Spleen (tissue), 11 donors: ENCODE measurements around the gene PHACTR1. TPM values are rescaled to one million over a fixed set of nuclear protein-coding genes. Genes with fewer than 3 reads are reported as not detected.
A peak's percentile ranks its signal among the peaks of the same experiment; 100 is the strongest.

ENCODE experiments used
- DNase-seq: peaks from one replicate; pipeline ENCODE4 v3.0.0-alpha.2; 2020
- H3K27ac ChIP-seq, 8 donors: fragments of 200-600 bp; sonication (generic) in 7 of 8; 1 replicate in 4 of 8; 2 replicates in 4 of 8; pipeline versions ENCODE4 v1.5.0 to v1.8.0; 2016 to 2021; ENCODE audit warnings: inconsistent platforms in 4 of 8, mild to moderate bottlenecking in 4 of 8, moderate library complexity in 1 of 8
- H3K27me3 ChIP-seq, 7 donors: fragments of 200-600 bp; sonication (generic) in 6 of 7; replicated peaks in 1 of 7; 1 replicate in 4 of 7; 2 replicates in 3 of 7; pipeline versions ENCODE4 v1.5.0 to v1.8.0; 2016 to 2021; ENCODE audit warnings: inconsistent platforms in 3 of 7, mild to moderate bottlenecking in 1 of 7
- H3K36me3 ChIP-seq, 6 donors: fragments of 200-600 bp; sonication (generic) in 5 of 6; 1 replicate in 4 of 6; 2 replicates in 2 of 6; pipeline versions ENCODE4 v1.5.0 to v1.8.0; 2016 to 2021; ENCODE audit warnings: inconsistent platforms in 2 of 6
- H3K4me1 ChIP-seq, 6 donors: fragments of 200-600 bp; sonication (generic) in 5 of 6; 1 replicate in 3 of 6; 2 replicates in 3 of 6; pipeline versions ENCODE4 v1.5.0 to v1.8.0; 2016 to 2021; ENCODE audit warnings: inconsistent platforms in 3 of 6
- H3K4me3 ChIP-seq, 8 donors: fragments of 200-600 bp; sonication (generic) in 7 of 8; 1 replicate in 4 of 8; 2 replicates in 4 of 8; pipeline versions ENCODE4 v1.5.0 to v1.8.0; 2016 to 2021; ENCODE audit warnings: inconsistent platforms in 4 of 8, mild to moderate bottlenecking in 4 of 8, moderate library complexity in 2 of 8
- H3K9me3 ChIP-seq, 8 donors: fragments of 200-600 bp; sonication (generic) in 7 of 8; 1 replicate in 4 of 8; 2 replicates in 4 of 8; pipeline versions ENCODE4 v1.5.0 to v1.8.0; 2016 to 2021; ENCODE audit warnings: inconsistent platforms in 4 of 8
- POLR2A ChIP-seq, 3 donors: fragments of 450-650 bp; IDR thresholded peaks; one replicate each; pipeline ENCODE4 v1.5.1; 2017; ENCODE audit warnings: antibody characterized with exemption in 3 of 3, mild to moderate bottlenecking in 1 of 3
- POLR2AphosphoS5 ChIP-seq, 3 donors: sonication (generic); formaldehyde crosslinking; IDR thresholded peaks; one replicate each; pipeline ENCODE4 v1.5.1; 2017; ENCODE audit warnings: antibody characterized with exemption in 3 of 3
- WGBS, 5 donors: extraction: QIAGEN DNeasy Blood & Tissue Kit in 3 of 5; methylation state at CpG; one replicate each; pipeline versions ENCODE4 v1.1.5 to v1.1.7; 2013 to 2018; 5-methylcytosine and 5-hydroxymethylcytosine counted together
- intact Hi-C: fragments of 100-400 bp; cut with DNase I; formaldehyde crosslinking; loops from one replicate; pipeline ENCODE4 v1.15.0; 2023; ENCODE audit warnings: low total_unique reads
- polyA plus RNA-seq, 3 donors: library from polyadenylated mRNA; stranded (reverse); fragments of 200-250 nt; gene quantifications; one replicate each; pipeline ENCODE4 v1.2.1, GENCODE V29; 2013
- total RNA-seq, 7 donors: library from RNA; depleted of rRNA in 3 of 7; stranded (reverse); fragments of >200 nt in 3 of 7; fragmentation: NEBNext Ultra II Directional in 4 of 7; extraction: Animal tissue kit (Norgen Biotek cat#: 25700) in 4 of 7; gene quantifications; one replicate each; pipeline versions ENCODE4 v1.1.0 to v1.2.1, GENCODE V29; 2016 to 2021
- TF ChIP-seq, protein P1 (sequence below), 11 experiments: fragments of 200-600 bp in 7 of 11; fragments of 450-650 bp in 4 of 11; sonication (generic) in 4 of 11; IDR thresholded peaks in 8 of 11; conservative IDR thresholded peaks in 3 of 11; 1 replicate in 7 of 11; 2 replicates in 4 of 11; pipeline versions ENCODE4 v1.4.0 to v1.8.0; 2016 to 2021; ENCODE audit warnings: antibody characterized with exemption in 11 of 11, inconsistent platforms in 4 of 11, mild to moderate bottlenecking in 1 of 11
- donor health status: healthy with polysubstance abuse.
- donor health status: DM: no; HTN: no; CAD: no; lungs with moderate emphysema.
- donor health status: DM: no; HTN: no; CAD: no.
- donor health status: Bipolar disorder and iron deficiency.
- donor health status: healthy.
- donor health status: DM: no; HTN: no; CAD: no.
- donor health status: DM: yes; HTN: yes; CAD: no.

The PHACTR1 gene
- total and polyA plus RNA-seq, 10 donors = 8.5 to 45.3 (median 30.8) TPM

GRCh38 chr6:12955956-12956355, 239.4 kb downstream of the PHACTR1 start:
- Histone ChIP-seq H3K4me1 (peaks cover 0 to 34% (median 18%) of the 10 kb centered on the region in 6 donors), H3K27ac (no peak overlapping the region), H3K27me3 (peaks cover 0 to 15% (median 0%) of the 10 kb centered on the region in 7 donors), H3K4me3 (peak overlapping the region in 1 of 8 donors; percentile 75), H3K9me3 (no peaks in the 10 kb centered on the region), H3K36me3 (no peaks in the 10 kb centered on the region)
- intact Hi-C loops = no loop called here
- DNase-seq = no peak
- TF ChIP-seq, protein P1, sequence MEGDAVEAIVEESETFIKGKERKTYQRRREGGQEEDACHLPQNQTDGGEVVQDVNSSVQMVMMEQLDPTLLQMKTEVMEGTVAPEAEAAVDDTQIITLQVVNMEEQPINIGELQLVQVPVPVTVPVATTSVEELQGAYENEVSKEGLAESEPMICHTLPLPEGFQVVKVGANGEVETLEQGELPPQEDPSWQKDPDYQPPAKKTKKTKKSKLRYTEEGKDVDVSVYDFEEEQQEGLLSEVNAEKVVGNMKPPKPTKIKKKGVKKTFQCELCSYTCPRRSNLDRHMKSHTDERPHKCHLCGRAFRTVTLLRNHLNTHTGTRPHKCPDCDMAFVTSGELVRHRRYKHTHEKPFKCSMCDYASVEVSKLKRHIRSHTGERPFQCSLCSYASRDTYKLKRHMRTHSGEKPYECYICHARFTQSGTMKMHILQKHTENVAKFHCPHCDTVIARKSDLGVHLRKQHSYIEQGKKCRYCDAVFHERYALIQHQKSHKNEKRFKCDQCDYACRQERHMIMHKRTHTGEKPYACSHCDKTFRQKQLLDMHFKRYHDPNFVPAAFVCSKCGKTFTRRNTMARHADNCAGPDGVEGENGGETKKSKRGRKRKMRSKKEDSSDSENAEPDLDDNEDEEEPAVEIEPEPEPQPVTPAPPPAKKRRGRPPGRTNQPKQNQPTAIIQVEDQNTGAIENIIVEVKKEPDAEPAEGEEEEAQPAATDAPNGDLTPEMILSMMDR (IDR thresholded peaks at IDR 0.05 in 8 of 11, conservative IDR thresholded peaks at IDR 0.05 in 3 of 11) = no peak
- TF ChIP-seq POLR2A (IDR thresholded peaks at IDR 0.05) (no peak), POLR2AphosphoS5 (IDR thresholded peaks at IDR 0.05) (no peak)
- WGBS, 5 donors = 89 to 97% (median 91%) methylated on average over 5 of the region's 5 CpGs

- peak overlapping the region; percentile 41 to 75 (median 62) for H3K4me3 ChIP-seq
- intact Hi-C loops = no loop called here
- no peak for DNase-seq
- peaks cover 0 to 15% (median 0%) of the 10 kb centered on the region in 7 donors for H3K27me3 ChIP-seq
- H3K27ac ChIP-seq = peak overlapping the region; percentile 14 to 85 (median 76)
- WGBS, 5 donors = 1 to 2% (median 1%) methylated on average over 5 to 6 of the region's 6 CpGs
- no peak for TF ChIP-seq POLR2A (IDR thresholded peaks at IDR 0.05)
- TF ChIP-seq, protein P1 (IDR thresholded peaks at IDR 0.05 in 8 of 11, conservative IDR thresholded peaks at IDR 0.05 in 3 of 11) = no peak
- TF ChIP-seq POLR2AphosphoS5 (IDR thresholded peaks at IDR 0.05) = no peak
- H3K9me3 ChIP-seq = no peaks in the 10 kb centered on the region
- H3K36me3 ChIP-seq = no peaks in the 10 kb centered on the region
- H3K4me1 ChIP-seq = peaks cover 0 to 36% (median 18%) of the 10 kb centered on the region in 6 donors
Observed at GRCh38 chr6:12956991-12957320, 240.4 kb downstream of the PHACTR1 start.

DNA sequence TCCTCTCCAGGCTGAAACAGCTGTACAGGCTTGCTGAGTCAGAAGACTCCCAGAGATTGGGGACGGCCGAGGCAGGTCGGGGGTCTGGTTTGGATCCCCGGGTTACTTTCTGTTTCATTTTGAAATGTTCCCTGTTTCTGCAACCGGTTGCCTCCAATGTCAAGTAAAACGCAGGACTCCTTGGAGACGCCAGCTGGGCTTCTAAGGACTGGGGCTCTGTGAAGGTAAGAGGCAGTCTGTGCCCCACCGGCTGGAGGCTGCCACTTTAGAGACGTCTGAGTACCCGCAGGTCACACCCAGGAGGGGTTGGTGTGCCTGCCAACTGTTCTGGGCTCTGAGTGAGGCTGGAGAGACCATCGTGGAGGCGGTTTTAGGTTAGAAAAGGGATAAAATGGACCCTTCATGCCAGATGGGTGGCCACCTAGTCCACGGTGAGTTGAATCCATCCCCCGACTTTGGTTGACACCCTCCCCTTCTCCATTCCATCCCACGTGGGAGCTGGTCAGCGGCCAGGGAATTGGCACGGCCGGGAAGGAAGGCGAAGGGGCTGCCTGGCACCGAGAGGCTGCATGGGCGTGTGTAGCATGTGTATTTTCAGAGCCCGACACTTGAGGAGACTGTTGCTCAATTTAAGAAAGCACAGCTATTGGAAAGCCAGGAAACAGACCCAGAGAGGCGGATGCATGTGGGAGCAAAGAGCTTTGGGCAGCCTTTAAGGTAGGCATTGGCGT, 240.9 kb downstream of the PHACTR1 start:
- TF ChIP-seq POLR2AphosphoS5 (IDR thresholded peaks at IDR 0.05) = peak in 2 of 3 donors; percentile 57 to 68
- TF ChIP-seq, protein P1 (IDR thresholded peaks at IDR 0.05 in 8 of 11, conservative IDR thresholded peaks at IDR 0.05 in 3 of 11) = no peak

DNA sequence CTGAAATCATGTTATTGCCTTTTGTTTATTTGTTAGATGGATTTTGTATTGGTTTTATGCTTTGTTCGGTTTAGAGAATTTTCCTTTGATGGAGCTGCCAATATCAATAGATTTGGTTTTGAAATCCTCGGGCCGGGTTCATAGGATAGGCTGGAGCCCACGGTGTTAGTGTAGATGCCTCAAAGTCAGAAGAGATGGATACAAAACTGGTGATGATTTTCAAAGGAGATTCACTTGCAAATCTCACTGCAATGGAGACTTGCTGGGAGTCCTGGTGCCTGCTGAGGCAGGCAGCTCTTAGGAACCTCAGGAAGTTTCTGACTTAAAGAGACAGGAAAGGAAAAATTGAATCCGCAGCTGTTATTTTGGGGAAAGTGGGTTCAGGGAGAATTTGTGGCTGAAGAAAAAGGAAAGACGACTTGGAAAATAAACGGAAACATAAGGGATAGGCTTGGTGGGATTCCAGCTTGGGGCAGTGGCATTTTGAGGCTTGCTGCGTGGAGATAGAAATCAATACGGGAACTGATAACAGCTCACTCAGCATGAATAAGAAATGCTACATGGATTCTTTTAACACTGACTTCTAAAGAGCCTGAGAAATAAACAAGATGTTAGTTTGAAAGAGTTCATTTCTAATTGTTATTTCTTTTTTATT, 241.6 kb downstream of the PHACTR1 start:
- intact Hi-C loops = no loop called here
- 8 to 14% (median 11%) methylated on average over 9 of the region's 9 CpGs for whole genome bisulfite sequencing, 5 donors

More for the DNA sequence above, 240.9 kb downstream of the PHACTR1 start:
- WGBS, 5 donors = 1 to 3% (median 1%) methylated on average over 24 of the region's 24 CpGs
- Histone ChIP-seq H3K36me3 (no peaks in the 10 kb centered on the region), H3K4me1 (peaks cover 3 to 42% (median 21%) of the 10 kb centered on the region in 6 donors), H3K4me3 (peak overlapping the region; percentile 41 to 75 (median 62)), H3K27me3 (peaks cover 0 to 15% (median 0%) of the 10 kb centered on the region in 7 donors), H3K27ac (peak overlapping the region; percentile 14 to 85 (median 76)), H3K9me3 (no peaks in the 10 kb centered on the region)
- intact Hi-C loops = no loop called here
- DNase-seq = peak; percentile 79

More for the DNA sequence above, 241.6 kb downstream of the PHACTR1 start:
- TF ChIP-seq POLR2AphosphoS5 (IDR thresholded peaks at IDR 0.05) = no peak
- TF ChIP-seq, protein P1 (IDR thresholded peaks at IDR 0.05 in 8 of 11, conservative IDR thresholded peaks at IDR 0.05 in 3 of 11) = no peak
- TF ChIP-seq POLR2A (IDR thresholded peaks at IDR 0.05) = no peak
- peak overlapping the region; percentile 14 to 85 (median 76) for H3K27ac ChIP-seq
- no peak for DNase-seq
- H3K36me3 ChIP-seq = no peaks in the 10 kb centered on the region
- peak overlapping the region; percentile 41 to 75 (median 62) for H3K4me3 ChIP-seq
- H3K27me3 ChIP-seq = peaks cover 0 to 15% (median 0%) of the 10 kb centered on the region in 7 donors
- H3K9me3 ChIP-seq = no peaks in the 10 kb centered on the region
- peaks cover 4 to 49% (median 28%) of the 10 kb centered on the region in 6 donors for H3K4me1 ChIP-seq
